HG02623 (cell line): Measurements from ENCODE around the gene MAPKAP1.

Experiments
- ATAC-seq: cut with Tn5 transposase; IDR thresholded peaks from one replicate; pipeline ENCODE4 v1.9.1; 2021; ENCODE audit warnings: moderate library complexity; ENCODE audit not compliant: unreplicated experiment

The MAPKAP1 gene

DNA sequence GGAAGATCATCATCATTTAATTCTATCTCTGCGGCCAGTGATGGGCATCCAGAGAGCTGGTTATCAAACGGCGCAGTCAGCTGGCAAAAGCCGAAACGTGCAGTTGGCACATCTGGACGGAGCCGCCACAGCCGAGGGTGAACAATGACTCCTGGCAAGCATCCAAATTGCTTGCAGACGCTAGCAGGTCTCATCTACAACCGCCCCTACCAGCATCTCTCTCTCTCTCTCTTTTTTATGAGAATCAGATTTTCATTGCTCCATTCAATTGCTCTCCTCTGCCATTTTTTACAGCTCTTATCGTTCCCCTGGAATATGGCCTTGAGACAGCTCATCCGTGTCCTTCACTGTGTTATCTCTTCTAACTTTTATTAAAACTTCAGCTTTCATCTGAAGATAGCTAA, 165.2 kb downstream of the MAPKAP1 start:
- no peak for ATAC-seq

DNA sequence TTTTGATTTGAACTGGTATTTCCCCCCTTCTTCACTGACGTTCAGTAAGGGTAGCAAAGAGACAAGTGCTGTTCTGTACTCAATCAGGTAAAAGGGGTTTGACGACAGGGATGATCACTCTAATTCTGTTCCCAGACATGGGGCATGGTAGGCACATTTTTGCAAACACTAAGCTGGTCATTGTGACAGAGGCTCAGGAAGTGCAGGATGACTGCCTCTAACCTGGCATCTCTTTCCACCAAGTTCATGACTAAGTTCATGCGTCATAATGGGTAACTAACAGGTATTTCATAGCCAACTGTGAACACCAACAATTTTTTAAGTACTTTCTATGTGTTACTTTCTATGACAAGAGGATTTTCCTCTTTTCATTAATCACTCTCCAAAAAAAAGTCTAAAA, 166.5 kb downstream of the MAPKAP1 start:
- ATAC-seq, result no peak

GRCh38 chr9:125538092-125538473, 168.9 kb downstream of the MAPKAP1 start:
- ATAC-seq, result no peak

GRCh38 chr9:125537442-125538091, 169.4 kb downstream of the MAPKAP1 start:
- no peak for ATAC-seq

GRCh38 chr9:125536776-125537175, 170.2 kb downstream of the MAPKAP1 start:
- ATAC-seq, result no peak

- no peak for ATAC-seq
Measured at GRCh38 chr9:125536167-125536772, 170.7 kb downstream of the MAPKAP1 start.

DNA sequence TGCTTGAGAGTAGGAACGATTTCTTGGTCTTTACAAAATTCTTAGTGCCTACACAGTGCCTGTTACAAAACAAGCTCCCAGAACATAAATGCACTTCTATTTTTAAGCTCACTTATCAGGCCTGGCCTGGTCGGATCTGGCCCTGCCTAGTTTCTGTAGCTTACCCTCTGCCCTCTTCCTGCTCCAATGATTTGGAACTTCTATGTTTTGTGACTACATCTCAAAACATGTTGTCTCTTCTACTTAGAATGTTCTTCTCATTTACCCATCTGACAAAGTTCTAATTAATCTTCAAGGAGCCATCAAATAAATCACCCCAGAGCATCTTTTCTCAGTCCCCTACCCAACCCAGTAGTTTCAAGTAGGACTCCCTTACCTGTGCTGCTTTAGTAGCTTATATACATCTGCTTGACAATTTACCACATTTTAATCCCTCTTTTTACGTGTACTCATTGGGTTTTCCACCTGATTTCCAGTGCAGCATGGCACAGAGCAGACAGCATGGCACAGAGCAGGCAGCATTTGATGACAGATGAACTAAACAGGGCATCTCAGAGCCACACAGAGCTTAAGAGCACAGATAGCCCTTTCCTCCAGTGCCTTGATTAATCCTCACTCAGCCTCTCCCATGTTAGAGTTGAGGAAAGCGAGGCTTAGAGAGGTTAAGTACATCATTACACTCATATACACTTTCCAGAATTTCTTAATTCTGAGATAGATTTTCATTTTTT, 171.9 kb downstream of the MAPKAP1 start:
- no peak for ATAC-seq

DNA sequence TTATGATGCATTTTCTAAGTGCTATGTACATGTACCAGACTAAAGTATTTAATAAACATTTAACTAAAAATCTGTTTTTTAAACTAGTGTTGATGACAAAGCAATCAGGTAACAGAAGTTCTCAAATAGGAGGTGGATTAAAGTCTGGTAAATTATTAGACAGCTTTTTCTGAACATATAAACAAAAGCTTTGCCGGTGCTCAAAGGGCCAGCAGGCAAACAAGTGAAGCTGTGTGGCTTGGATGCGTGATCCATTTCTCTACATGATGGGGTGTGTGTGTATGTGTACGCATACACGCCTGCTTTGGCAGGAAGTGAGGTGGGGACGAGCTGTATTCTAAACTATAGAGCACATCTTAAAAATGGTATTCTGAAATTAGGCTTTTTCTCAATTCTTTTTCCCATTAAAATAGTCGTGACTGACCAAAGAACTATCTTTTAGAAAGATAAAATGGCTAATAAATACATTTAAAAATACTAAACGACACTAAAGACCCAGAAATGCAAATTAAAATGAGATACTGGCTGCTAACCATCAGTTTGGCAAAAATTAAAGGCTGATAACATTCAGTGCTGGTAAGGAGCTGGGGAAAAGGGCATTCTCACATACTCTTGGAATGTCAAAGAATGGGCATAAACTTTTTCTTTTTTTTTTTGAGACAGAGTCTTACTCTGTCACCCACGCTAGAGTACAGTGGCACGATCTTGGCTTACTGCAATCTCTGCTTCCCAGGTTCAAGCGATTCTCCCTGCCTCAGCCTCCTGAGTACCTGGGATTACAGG, 174.0 kb downstream of the MAPKAP1 start:
- ATAC-seq, result no peak

DNA sequence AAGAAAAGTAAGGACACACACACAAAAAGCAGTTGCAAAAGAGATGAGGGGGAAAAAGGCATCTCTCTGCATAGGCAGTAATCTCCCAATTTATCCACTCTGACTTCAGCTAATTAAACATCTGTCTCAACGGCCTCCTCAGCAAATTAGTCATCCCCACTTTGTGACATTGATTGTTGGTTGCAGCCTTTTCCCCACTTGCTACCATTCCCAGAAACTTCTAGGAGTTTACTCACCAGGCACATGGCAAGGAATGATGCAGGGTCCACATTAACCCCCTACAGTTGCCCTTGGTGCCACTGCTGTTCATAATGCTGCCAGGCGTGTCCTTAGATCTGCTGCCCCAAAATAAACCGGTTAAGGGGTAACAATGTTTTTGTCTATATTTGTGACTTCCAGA, 174.6 kb downstream of the MAPKAP1 start:
- ATAC-seq, result no peak

- peak; percentile 53 for ATAC-seq
Measured at GRCh38 chr9:125529589-125530515, 177.2 kb downstream of the MAPKAP1 start.

- ATAC-seq, result no peak
Measured at GRCh38 chr9:125529107-125529506, 177.9 kb downstream of the MAPKAP1 start.

- no peak for ATAC-seq
Measured at GRCh38 chr9:125527471-125528002, 179.5 kb downstream of the MAPKAP1 start.

DNA sequence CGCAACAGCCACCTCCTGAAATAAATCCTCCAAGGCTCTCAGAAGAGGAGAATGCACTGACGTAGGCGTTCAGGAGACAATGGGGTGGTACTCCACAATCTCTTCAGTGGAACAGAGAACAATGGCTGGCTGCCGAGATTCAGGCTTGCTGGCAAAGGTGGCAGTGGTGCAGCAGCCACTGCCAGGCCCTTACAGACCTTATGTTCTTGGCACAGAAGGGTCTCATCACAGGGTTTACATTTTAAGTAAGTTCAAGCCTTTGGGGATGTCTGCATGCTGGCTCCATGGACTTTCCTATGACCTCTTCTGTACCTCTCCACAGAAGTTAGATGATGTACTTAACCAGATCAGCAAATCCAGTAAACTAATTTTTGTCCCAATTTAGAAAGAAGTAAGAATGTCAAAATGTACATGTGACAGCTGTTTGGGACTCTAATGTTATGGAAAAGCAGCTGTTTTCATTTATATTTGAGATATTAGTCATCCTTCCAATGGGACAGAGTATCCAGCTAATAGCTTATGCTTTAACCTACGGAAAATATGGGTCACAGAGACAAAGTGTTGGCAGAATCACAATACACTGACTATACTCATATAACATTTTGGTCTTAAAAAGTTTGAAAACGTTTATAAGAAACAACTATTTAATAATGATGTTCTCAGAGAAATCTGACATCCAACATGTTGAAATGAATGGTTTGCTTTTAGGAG, 180.9 kb downstream of the MAPKAP1 start:
- no peak for ATAC-seq

GRCh38 chr9:125524583-125525355, 182.2 kb downstream of the MAPKAP1 start:
- ATAC-seq, result no peak

- ATAC-seq, result no peak
Measured at GRCh38 chr9:125523681-125524080, 183.3 kb downstream of the MAPKAP1 start.

DNA sequence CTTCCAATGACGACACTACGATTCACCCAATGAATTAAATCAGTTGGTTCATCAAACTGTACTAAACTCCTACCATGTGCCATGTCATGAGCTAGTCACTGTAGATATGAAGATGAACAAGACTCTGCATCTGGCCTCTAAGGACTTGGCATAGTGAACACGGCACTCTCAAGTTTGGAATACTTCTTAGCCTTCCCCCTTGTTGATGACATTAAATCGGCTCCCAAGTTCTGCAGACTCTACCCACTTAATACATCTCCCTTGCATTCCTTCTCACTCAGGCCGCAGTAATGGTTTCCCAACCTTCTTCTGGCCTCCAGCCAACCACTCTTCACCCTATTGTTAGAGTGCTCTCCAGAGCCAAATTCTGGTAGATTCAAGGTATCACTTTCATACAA, 184.7 kb downstream of the MAPKAP1 start:
- ATAC-seq, result no peak

GRCh38 chr9:125521462-125522327, 185.3 kb downstream of the MAPKAP1 start:
- no peak for ATAC-seq

GRCh38 chr9:125519734-125520133, 187.3 kb downstream of the MAPKAP1 start:
- no peak for ATAC-seq
